A549 (cell line): ENCODE data around the gene PIP4K2B.

Experiments used
- CTCF ChIP-seq: fragments of >200 bp; sonication (Bioruptor Twin); formaldehyde crosslinking; IDR thresholded peaks from 3 replicates; pipeline ENCODE4 v1.5.1; 2016
- EP300 ChIP-seq, 2 experiments: fragments of >200 bp; sonication (Bioruptor Twin); formaldehyde crosslinking; IDR thresholded peaks; 2 replicates in 1 of 2; 3 replicates in 1 of 2; pipeline ENCODE4 v1.6.1; 2016 to 2017
- MAFK ChIP-seq: fragments of 450-650 bp; IDR thresholded peaks from 2 replicates; pipeline ENCODE4 v1.6.1; 2014; ENCODE audit not compliant: partially characterized antibody

DNA sequence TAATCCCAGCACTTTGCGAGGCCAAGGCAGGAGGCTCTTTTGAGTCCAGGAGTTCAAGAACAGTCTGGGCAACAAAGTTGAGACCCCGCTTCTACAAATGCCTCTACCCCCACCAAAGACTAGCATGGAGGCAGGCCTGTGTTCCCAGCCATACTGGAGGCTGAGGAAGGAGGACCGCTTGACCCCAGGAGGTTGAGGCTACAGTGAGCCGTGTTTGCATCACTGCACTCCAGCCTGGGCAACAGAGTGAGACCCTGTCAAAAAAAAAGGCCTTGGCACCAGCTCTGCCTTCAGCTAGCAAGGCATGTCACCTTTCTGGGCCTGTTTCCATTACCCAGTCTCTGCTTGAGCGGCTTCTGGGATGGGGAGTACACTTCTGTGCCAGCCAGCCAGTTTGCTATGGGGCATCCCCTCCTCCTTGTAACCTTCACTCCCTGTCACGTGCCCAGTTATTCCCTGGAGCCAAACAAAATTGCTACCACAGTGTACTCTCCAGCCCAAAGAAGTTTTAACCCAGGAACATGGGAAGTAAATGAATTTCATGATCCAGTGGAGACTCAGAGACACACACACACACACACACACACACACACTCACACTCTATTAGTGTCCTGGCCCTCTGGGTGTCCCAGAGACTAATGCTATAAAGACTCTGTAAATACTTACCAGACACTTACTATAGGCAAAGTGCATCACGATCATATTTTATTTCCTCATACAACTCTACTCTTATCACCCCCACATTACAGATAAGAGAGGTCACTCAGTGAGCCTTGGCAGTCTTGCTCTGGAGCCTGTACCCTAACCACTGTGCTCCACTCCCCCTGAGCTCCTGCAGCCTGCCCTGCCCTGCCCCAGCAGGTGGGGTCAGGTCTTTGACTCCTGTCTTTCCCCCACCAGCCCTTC, 66.7 kb downstream of the PIP4K2B start:
- TF ChIP-seq CTCF (no peak), EP300 (IDR thresholded peaks at IDR 0.05) (no peak), MAFK (no peak)
